ENCODE measurements around the gene GNAI2.

The GNAI2 gene

DNA sequence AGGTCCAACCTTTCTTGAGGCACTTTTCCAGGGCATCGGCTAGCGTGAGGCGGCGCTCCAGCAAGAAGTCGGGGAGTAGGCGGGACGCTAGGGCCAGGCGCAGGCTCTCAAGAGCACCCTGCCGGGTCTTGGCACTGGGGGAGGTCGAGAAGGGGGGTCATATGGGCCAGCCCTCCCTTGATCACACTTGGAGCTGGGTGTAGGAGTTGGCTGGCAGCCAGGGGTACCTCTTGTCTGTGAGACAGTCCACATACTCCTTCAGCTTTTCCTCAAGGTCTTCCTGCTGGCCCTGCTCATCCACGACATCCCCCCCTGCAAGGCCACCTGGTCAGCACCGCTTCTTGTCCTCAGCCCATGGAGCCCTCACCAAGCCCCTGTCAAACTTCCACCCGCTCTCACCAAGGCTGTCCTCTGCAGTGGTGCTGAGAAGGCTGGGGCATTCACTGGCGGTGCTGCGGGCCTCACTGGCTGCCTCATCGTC, 54.2 kb downstream of the GNAI2 start:
- TF ChIP-seq POU2F2 (IDR thresholded peaks at IDR 0.05; ENCODE audit: low read depth, low read length) (no peak), TAF1 (IDR thresholded peaks at IDR 0.05; ENCODE audit: low read depth, low read length) (no peak), SPI1 (IDR thresholded peaks at IDR 0.05; ENCODE audit: low read depth, low read length) (no peak), POLR2A (IDR thresholded peaks at IDR 0.05; ENCODE audit: low read depth, low read length) (no peak), PAX5 (IDR thresholded peaks at IDR 0.05; ENCODE audit: insufficient read depth, low read length, severe bottlenecking) (no peak), POLR2AphosphoS5 (IDR thresholded peaks at IDR 0.05; ENCODE audit: low read depth, low read length) (no peak)
- FAIRE-seq = no peak
- DNase-seq (ENCODE audit: insufficient read length, low spot score) = no peak

DNA sequence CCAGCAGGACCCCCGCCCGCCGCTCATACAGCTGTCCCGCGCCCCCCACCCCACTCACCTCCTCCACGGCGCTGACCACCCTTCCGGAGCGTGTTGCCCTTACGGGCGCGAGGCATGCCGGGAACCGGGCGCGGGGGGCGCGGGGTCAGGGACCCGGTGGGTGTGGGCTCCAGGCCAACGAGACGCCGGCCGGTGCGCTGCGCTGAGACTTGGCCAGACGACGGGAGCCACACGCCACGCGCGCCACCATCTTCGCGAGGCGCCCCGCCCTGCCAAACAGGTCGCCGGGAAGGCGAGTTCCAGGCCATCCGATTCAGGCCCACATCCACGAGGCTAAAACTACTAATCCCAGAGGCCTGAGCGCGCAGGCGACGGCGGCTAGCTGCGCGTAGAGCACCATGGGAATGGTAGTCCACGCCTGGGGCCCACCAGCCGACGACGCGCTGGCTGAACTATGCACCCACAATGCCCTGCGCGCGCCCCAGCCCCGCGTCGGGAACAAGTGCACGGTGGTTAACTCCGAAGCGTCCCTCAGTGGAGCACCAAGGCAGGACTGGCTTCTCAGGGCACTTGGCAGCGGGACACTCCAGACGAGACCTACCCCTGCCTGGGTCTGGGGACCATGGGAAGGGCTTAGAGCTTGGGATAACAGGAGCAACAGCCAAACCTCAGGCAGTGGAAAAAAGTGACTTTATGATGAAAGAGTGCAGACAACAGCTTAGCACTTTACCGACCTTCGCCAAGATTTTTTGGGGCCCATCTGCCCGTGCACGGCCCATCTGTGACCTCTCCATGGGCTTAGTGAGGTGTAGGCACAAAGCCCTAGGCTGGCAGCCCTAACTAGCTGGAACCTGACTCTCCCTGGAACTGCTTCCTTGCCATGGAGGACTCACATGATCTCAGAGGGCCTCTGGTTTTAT, 56.4 kb downstream of the GNAI2 start, which contains the start of gene IFRD2:
Gene IFRD2, minus strand, starts transcription at position 271 of the 920 bp plus-strand sequence. Its CDS starts 155 bp downstream, at position 116.
- DNase-seq (ENCODE audit: insufficient read length, low spot score) = peak; percentile 98
- TF ChIP-seq TAF1 (IDR thresholded peaks at IDR 0.05; ENCODE audit: low read depth, low read length) (peak; percentile 79), POLR2AphosphoS5 (IDR thresholded peaks at IDR 0.05; ENCODE audit: low read depth, low read length) (peak; percentile 63), PAX5 (IDR thresholded peaks at IDR 0.05; ENCODE audit: insufficient read depth, low read length, severe bottlenecking) (peak; percentile 61), POLR2A (IDR thresholded peaks at IDR 0.05; ENCODE audit: low read depth, low read length) (peak; percentile 40), SPI1 (IDR thresholded peaks at IDR 0.05; ENCODE audit: low read depth, low read length) (no peak), POU2F2 (IDR thresholded peaks at IDR 0.05; ENCODE audit: low read depth, low read length) (peak; percentile 56; the same call in 1 of the 2 replicates)
- peak; percentile 100 for FAIRE-seq

DNA sequence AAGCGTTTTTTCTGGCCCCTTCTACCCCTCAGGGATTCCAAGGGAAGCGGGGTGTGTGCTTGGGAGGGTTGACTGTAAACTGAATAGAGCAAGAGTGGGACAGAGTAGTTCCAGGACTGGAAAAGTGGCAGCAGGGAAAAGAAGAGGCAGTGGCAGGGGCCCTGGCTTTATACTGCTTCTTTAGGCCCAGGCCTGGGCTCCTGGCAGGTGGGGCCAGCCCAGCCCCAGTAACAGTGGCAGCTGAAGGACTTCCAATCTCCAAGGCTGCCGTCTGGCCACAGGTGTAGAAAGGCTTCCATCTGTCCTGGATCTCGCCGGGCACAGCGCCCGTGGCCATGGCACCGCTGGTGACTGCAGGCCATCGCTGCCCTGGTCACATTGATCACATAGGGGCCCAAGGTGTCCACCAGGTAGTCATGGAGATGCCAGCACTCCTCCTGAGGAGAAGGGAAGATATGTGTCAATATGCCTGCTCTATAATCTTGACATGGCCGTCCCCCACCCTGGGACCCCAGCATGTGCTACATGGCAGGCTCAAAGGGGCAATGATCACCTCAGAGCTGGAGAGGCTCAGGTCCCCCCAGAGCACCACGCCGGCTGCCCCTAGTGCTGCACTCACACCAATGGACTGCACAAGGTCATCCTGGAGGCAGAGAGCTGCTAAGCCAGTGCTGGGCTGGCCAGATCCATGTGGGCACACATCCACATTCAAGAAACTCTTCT, 57.2 kb downstream of the GNAI2 start:
- no peak for DNase-seq (ENCODE audit: insufficient read length, low spot score)
- no peak for FAIRE-seq

DNA sequence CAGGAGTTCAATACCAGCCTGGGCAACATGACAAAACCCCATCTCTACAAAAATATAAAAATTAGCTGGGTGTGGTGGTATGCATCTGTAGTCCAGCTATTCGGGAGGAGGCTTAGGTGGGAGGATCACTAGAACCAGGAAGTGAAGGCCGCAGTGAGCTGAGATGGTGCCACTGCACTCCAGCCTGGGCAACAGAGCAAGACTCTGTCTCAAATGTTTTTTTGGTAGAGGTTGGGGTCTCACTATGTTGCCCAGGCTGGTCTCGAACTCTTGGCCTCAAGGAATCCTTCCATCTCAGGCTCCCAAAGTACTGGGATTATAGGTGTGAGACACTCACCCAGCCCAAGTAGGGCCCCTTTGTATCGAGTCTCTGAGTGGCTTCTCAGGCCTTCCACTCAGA, 58.1 kb downstream of the GNAI2 start:
- DNase-seq (ENCODE audit: insufficient read length, low spot score) = no peak
- no peak for TF ChIP-seq PAX5 (IDR thresholded peaks at IDR 0.05; ENCODE audit: insufficient read depth, low read length, severe bottlenecking)
- TF ChIP-seq POLR2AphosphoS5 (IDR thresholded peaks at IDR 0.05; ENCODE audit: low read depth, low read length) = no peak
- no peak for TF ChIP-seq TAF1 (IDR thresholded peaks at IDR 0.05; ENCODE audit: low read depth, low read length)
- no peak for TF ChIP-seq POU2F2 (IDR thresholded peaks at IDR 0.05; ENCODE audit: low read depth, low read length)
- TF ChIP-seq SPI1 (IDR thresholded peaks at IDR 0.05; ENCODE audit: low read depth, low read length) = no peak
- no peak for TF ChIP-seq POLR2A (IDR thresholded peaks at IDR 0.05; ENCODE audit: low read depth, low read length)
- FAIRE-seq = no peak

More for the DNA sequence above, 57.2 kb downstream of the GNAI2 start:
- TF ChIP-seq PAX5 (IDR thresholded peaks at IDR 0.05; ENCODE audit: insufficient read depth, low read length, severe bottlenecking) = no peak

DNA sequence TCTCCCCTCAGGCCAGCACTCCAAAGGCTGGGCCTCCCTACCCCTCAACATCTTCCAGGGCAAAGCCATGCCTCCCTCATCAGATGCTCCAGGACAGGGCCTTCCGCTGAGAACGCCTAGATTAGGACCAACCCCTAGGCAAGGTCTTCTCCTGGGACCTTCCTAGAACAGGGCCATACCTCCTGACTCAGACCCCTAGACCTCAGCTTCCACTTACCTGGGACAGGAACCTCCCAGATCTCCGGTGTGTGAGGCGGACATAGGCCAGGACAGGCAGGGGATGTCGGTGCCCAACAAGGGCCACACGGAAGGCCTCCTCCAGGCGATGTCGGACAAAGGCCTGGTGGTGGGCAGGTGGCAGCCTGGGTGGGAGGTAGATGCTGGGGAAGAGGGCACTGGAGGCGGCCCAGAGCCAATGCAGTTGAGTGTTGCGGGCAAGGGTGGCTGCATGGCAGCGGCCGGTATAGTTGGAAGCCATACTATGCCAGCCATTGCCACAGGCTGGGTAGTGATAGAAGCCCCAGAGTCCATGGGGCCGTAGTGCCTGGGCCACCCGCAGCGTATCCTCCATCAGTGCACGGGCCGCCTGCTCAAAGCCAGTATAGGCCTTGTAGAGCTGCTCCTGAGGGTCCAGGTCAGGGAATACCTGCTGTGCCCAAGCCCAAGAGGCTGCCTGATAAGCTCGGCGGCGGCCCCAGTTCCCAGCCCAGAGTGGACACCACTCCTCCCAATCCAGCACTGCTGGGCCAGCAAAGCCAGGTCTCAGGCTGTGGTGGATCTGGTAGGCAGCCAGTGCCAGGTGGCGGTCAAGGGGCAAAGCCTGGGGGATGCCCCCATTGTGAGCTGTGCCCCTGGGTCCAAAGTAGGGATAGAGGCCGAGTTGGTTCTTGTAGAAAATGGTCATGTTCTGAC, 58.7 kb downstream of the GNAI2 start:
- TF ChIP-seq POLR2AphosphoS5 (IDR thresholded peaks at IDR 0.05; ENCODE audit: low read depth, low read length) = no peak
- no peak for TF ChIP-seq POLR2A (IDR thresholded peaks at IDR 0.05; ENCODE audit: low read depth, low read length)
- no peak for TF ChIP-seq TAF1 (IDR thresholded peaks at IDR 0.05; ENCODE audit: low read depth, low read length)
- TF ChIP-seq PAX5 (IDR thresholded peaks at IDR 0.05; ENCODE audit: insufficient read depth, low read length, severe bottlenecking) = no peak
- no peak for TF ChIP-seq SPI1 (IDR thresholded peaks at IDR 0.05; ENCODE audit: low read depth, low read length)
- no peak for TF ChIP-seq POU2F2 (IDR thresholded peaks at IDR 0.05; ENCODE audit: low read depth, low read length)
- no peak for FAIRE-seq

DNA sequence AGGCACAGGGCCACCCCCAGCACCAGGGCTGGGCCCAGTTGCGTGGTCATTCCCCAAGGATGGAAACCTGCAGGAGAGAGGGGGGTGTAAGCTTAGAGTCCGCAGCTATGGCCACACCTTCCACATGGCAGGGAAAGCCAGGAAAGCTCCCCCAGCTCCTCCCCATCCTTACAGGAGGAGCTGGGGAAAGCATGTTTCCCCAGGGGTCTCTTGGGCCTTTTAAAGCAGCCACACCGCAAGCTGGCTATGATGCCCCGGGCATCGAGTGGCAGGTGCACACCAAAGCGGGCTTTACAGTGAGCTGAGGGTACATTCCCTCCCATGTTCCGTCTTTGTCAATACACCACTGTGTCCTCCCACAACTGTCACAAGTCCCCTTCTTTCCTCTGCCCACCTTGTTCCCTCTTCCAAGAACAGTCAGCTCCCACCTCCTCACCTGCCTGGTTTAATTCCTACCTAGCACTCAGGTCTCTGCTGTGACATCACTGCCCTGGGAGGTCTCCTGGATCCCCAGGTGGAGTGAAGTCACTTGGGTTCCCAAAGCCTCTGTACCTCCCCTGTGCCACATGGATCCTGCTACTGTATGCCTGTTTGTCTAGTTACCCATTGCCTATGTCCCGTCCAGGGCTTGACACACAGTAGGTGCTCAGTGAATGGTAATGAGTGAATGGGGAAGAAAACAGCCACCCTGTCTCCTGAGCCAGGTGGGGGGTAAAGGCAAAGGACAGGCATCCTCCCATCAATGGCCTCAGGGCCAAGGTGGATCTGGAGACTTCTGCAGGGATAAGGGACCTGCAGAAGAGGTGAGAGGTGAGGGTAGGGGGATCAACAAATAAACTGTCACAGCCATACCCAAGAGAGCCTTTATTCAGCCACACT, 59.8 kb downstream of the GNAI2 start:
- DNase-seq (ENCODE audit: insufficient read length, low spot score) (no peak), FAIRE-seq (no peak)
- no peak for TF ChIP-seq SPI1 (IDR thresholded peaks at IDR 0.05; ENCODE audit: low read depth, low read length)
- no peak for TF ChIP-seq POLR2AphosphoS5 (IDR thresholded peaks at IDR 0.05; ENCODE audit: low read depth, low read length)
- no peak for TF ChIP-seq POU2F2 (IDR thresholded peaks at IDR 0.05; ENCODE audit: low read depth, low read length)
- TF ChIP-seq PAX5 (IDR thresholded peaks at IDR 0.05; ENCODE audit: insufficient read depth, low read length, severe bottlenecking) = no peak
- TF ChIP-seq TAF1 (IDR thresholded peaks at IDR 0.05; ENCODE audit: low read depth, low read length) = no peak
- TF ChIP-seq POLR2A (IDR thresholded peaks at IDR 0.05; ENCODE audit: low read depth, low read length) = no peak

More for the DNA sequence above, 58.7 kb downstream of the GNAI2 start:
- DNase-seq (ENCODE audit: insufficient read length, low spot score) = no peak

DNA sequence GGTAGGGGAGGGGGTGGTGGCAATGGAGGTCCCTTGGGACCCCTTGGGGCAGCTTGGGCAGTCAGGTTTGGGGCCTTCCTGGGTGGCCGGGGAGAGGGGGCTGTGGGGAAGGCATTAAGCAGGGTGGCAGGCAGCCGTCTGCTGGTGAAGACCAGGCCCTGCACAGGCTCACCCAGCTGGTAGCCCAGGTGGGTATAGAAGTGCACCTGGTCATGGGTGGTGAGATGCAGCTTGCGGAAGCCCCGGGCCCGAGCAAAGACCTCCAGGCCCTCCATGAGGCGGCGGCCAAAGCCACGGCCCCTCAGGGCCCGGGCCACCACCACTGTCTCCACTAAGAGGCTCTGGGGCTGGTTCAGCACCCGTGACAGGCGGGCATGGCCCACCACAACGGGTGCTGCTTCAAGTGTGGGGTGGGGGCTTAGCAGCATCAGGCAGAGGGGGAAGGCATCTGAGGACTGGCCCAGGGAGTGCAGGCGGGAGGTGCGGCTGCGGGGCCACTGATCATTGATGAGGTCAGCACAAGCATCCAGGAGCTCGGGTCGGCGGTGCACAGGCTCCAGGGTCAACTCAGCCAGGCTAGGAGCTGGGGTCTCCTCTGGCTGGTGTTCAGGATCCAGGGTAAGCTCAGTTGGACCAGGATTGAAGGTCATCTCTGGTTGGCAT, 60.8 kb downstream of the GNAI2 start:
- DNase-seq (ENCODE audit: insufficient read length, low spot score) (no peak), FAIRE-seq (no peak)
- TF ChIP-seq POLR2A (IDR thresholded peaks at IDR 0.05; ENCODE audit: low read depth, low read length) = no peak
- no peak for TF ChIP-seq PAX5 (IDR thresholded peaks at IDR 0.05; ENCODE audit: insufficient read depth, low read length, severe bottlenecking)
- TF ChIP-seq POU2F2 (IDR thresholded peaks at IDR 0.05; ENCODE audit: low read depth, low read length) = no peak
- no peak for TF ChIP-seq POLR2AphosphoS5 (IDR thresholded peaks at IDR 0.05; ENCODE audit: low read depth, low read length)
- TF ChIP-seq TAF1 (IDR thresholded peaks at IDR 0.05; ENCODE audit: low read depth, low read length) = no peak
- TF ChIP-seq SPI1 (IDR thresholded peaks at IDR 0.05; ENCODE audit: low read depth, low read length) = no peak

Measured in GM12891 (cell line).